ENCODE measurements around the gene MACC1.
"Not testable (repeated sequence)": the region's sequence is repeated elsewhere in the genome, so short reads cannot be mapped to it uniquely, and the experiment has no call there.

Gene MACC1

GRCh38 chr7:20219062-20219445 lies 1.9 kb upstream of the MACC1 start:
- Histone ChIP-seq H3K27me3 (ENCODE audit: control insufficient read depth, insufficient read depth, low read length) (no peaks in the 10 kb centered on the region), H3K4me3 (ENCODE audit: low read depth, low read length) (no peak overlapping the region), H3K27ac (ENCODE audit: low read depth, low read length) (no peak overlapping the region), H3K4me1 (ENCODE audit: control insufficient read depth, insufficient read depth, low read length) (peaks cover 34% of the 10 kb centered on the region), H3K36me3 (ENCODE audit: control insufficient read depth, insufficient read depth, low read length) (no peaks in the 10 kb centered on the region), H3K9me3 (ENCODE audit: control insufficient read depth, insufficient read depth, low read depth, low read length) (no peaks in the 10 kb centered on the region), H3K9ac (ENCODE audit: low read length) (no peak overlapping the region)

- Histone ChIP-seq H3K4me1 (ENCODE audit: control insufficient read depth, insufficient read depth, low read length) (peaks cover 34% of the 10 kb centered on the region), H3K9ac (ENCODE audit: low read length) (no peak overlapping the region), H3K27ac (ENCODE audit: low read depth, low read length) (peak overlapping the region; percentile 76; the same call in 1 of the 2 replicates), H3K9me3 (ENCODE audit: control insufficient read depth, insufficient read depth, low read depth, low read length) (0 out of 2 replicates have a peak, but pooled peaks cover 3% of the 10 kb centered on the region), H3K27me3 (ENCODE audit: control insufficient read depth, insufficient read depth, low read length) (no peaks in the 10 kb centered on the region), H3K4me3 (ENCODE audit: low read depth, low read length) (no peak overlapping the region), H3K36me3 (ENCODE audit: control insufficient read depth, insufficient read depth, low read length) (no peaks in the 10 kb centered on the region)
These were observed 1.1 kb upstream of the MACC1 start for GRCh38 chr7:20218279-20218678.

- H3K9ac ChIP-seq (ENCODE audit: low read length), result no peak overlapping the region
- H3K4me3 ChIP-seq (ENCODE audit: low read depth, low read length), result peak overlapping the region; percentile 53
- no peaks in the 10 kb centered on the region for H3K36me3 ChIP-seq (ENCODE audit: control insufficient read depth, insufficient read depth, low read length)
- peaks cover 34% of the 10 kb centered on the region for H3K4me1 ChIP-seq (ENCODE audit: control insufficient read depth, insufficient read depth, low read length)
- H3K27me3 ChIP-seq (ENCODE audit: control insufficient read depth, insufficient read depth, low read length), result no peaks in the 10 kb centered on the region
- peak overlapping the region; percentile 60 for H3K27ac ChIP-seq (ENCODE audit: low read depth, low read length)
- H3K9me3 ChIP-seq (ENCODE audit: control insufficient read depth, insufficient read depth, low read depth, low read length), result 0 out of 2 replicates have a peak, but pooled peaks cover 4% of the 10 kb centered on the region
These were observed 663 bp downstream of the MACC1 start for GRCh38 chr7:20216406-20217036.

- no peaks in the 10 kb centered on the region for H3K36me3 ChIP-seq (ENCODE audit: control insufficient read depth, insufficient read depth, low read length)
- H3K27ac ChIP-seq (ENCODE audit: low read depth, low read length), result no peak overlapping the region
- no peaks in the 10 kb centered on the region for H3K27me3 ChIP-seq (ENCODE audit: control insufficient read depth, insufficient read depth, low read length)
- H3K9ac ChIP-seq (ENCODE audit: low read length), result no peak overlapping the region
- H3K4me1 ChIP-seq (ENCODE audit: control insufficient read depth, insufficient read depth, low read length), result peaks cover 30% of the 10 kb centered on the region
- peaks cover 10% of the 10 kb centered on the region for H3K9me3 ChIP-seq (ENCODE audit: control insufficient read depth, insufficient read depth, low read depth, low read length)
- H3K4me3 ChIP-seq (ENCODE audit: low read depth, low read length), result no peak overlapping the region
These were observed 2.1 kb downstream of the MACC1 start for GRCh38 chr7:20214921-20215669.

- Histone ChIP-seq H3K27me3 (ENCODE audit: control insufficient read depth, insufficient read depth, low read length) (no peaks in the 10 kb centered on the region), H3K9ac (ENCODE audit: low read length) (no peak overlapping the region), H3K27ac (ENCODE audit: low read depth, low read length) (no peak overlapping the region), H3K4me3 (ENCODE audit: low read depth, low read length) (no peak overlapping the region), H3K36me3 (ENCODE audit: control insufficient read depth, insufficient read depth, low read length) (no peaks in the 10 kb centered on the region), H3K9me3 (ENCODE audit: control insufficient read depth, insufficient read depth, low read depth, low read length) (peaks cover 19% of the 10 kb centered on the region), H3K4me1 (ENCODE audit: control insufficient read depth, insufficient read depth, low read length) (peaks cover 20% of the 10 kb centered on the region)
These were observed 3.1 kb downstream of the MACC1 start for GRCh38 chr7:20214132-20214531.

- H3K4me1 ChIP-seq (ENCODE audit: control insufficient read depth, insufficient read depth, low read length), result peaks cover 13% of the 10 kb centered on the region
- no peaks in the 10 kb centered on the region for H3K27me3 ChIP-seq (ENCODE audit: control insufficient read depth, insufficient read depth, low read length)
- H3K4me3 ChIP-seq (ENCODE audit: low read depth, low read length), result no peak overlapping the region
- H3K36me3 ChIP-seq (ENCODE audit: control insufficient read depth, insufficient read depth, low read length), result no peaks in the 10 kb centered on the region
- no peak overlapping the region for H3K27ac ChIP-seq (ENCODE audit: low read depth, low read length)
- peaks cover 27% of the 10 kb centered on the region for H3K9me3 ChIP-seq (ENCODE audit: control insufficient read depth, insufficient read depth, low read depth, low read length)
- no peak overlapping the region for H3K9ac ChIP-seq (ENCODE audit: low read length)
These were observed 3.8 kb downstream of the MACC1 start for GRCh38 chr7:20213378-20213777.

GRCh38 chr7:20211376-20211775 lies 5.8 kb downstream of the MACC1 start:
- no peaks in the 10 kb centered on the region; the same call in 1 of the 2 replicates for H3K36me3 ChIP-seq (ENCODE audit: control insufficient read depth, insufficient read depth, low read length)
- H3K4me1 ChIP-seq (ENCODE audit: control insufficient read depth, insufficient read depth, low read length), result peaks cover 3% of the 10 kb centered on the region; the same call in 1 of the 2 replicates
- no peak overlapping the region for H3K27ac ChIP-seq (ENCODE audit: low read depth, low read length)
- H3K9ac ChIP-seq (ENCODE audit: low read length), result no peak overlapping the region
- H3K9me3 ChIP-seq (ENCODE audit: control insufficient read depth, insufficient read depth, low read depth, low read length), result peaks cover 36% of the 10 kb centered on the region
- no peak overlapping the region for H3K4me3 ChIP-seq (ENCODE audit: low read depth, low read length)
- H3K27me3 ChIP-seq (ENCODE audit: control insufficient read depth, insufficient read depth, low read length), result no peaks in the 10 kb centered on the region

- Histone ChIP-seq H3K27ac (ENCODE audit: low read depth, low read length) (no peak overlapping the region), H3K9ac (ENCODE audit: low read length) (no peak overlapping the region), H3K27me3 (ENCODE audit: control insufficient read depth, insufficient read depth, low read length) (no peaks in the 10 kb centered on the region), H3K9me3 (ENCODE audit: control insufficient read depth, insufficient read depth, low read depth, low read length) (peaks cover 39% of the 10 kb centered on the region), H3K4me3 (ENCODE audit: low read depth, low read length) (no peak overlapping the region), H3K36me3 (ENCODE audit: control insufficient read depth, insufficient read depth, low read length) (no peaks in the 10 kb centered on the region; the same call in 1 of the 2 replicates), H3K4me1 (ENCODE audit: control insufficient read depth, insufficient read depth, low read length) (no peaks in the 10 kb centered on the region)
These were observed 8.4 kb downstream of the MACC1 start for GRCh38 chr7:20208651-20209307.

- not testable (repeated sequence) for H3K36me3 ChIP-seq (ENCODE audit: control insufficient read depth, insufficient read depth, low read length); H3K27ac ChIP-seq (ENCODE audit: low read depth, low read length); H3K27me3 ChIP-seq (ENCODE audit: control insufficient read depth, insufficient read depth, low read length); H3K9ac ChIP-seq (ENCODE audit: low read length); H3K4me1 ChIP-seq (ENCODE audit: control insufficient read depth, insufficient read depth, low read length); H3K4me3 ChIP-seq (ENCODE audit: low read depth, low read length)
- H3K9me3 ChIP-seq (ENCODE audit: control insufficient read depth, insufficient read depth, low read depth, low read length), result peaks cover 34% of the 10 kb centered on the region
These were observed 9.4 kb downstream of the MACC1 start for GRCh38 chr7:20207811-20208210.

GRCh38 chr7:20206104-20206896 lies 10.9 kb downstream of the MACC1 start:
- no peaks in the 10 kb centered on the region; the same call in 1 of the 2 replicates for H3K36me3 ChIP-seq (ENCODE audit: control insufficient read depth, insufficient read depth, low read length)
- no peak overlapping the region for H3K27ac ChIP-seq (ENCODE audit: low read depth, low read length)
- H3K9ac ChIP-seq (ENCODE audit: low read length), result no peak overlapping the region
- peaks cover 34% of the 10 kb centered on the region for H3K9me3 ChIP-seq (ENCODE audit: control insufficient read depth, insufficient read depth, low read depth, low read length)
- no peak overlapping the region for H3K4me3 ChIP-seq (ENCODE audit: low read depth, low read length)
- peaks cover 4% of the 10 kb centered on the region for H3K4me1 ChIP-seq (ENCODE audit: control insufficient read depth, insufficient read depth, low read length)
- H3K27me3 ChIP-seq (ENCODE audit: control insufficient read depth, insufficient read depth, low read length), result no peaks in the 10 kb centered on the region
